Upper lobe of left lung (tissue), 4 donors: ENCODE data around the gene KCTD11.
A peak's percentile ranks its signal among the peaks of the same experiment; 100 is the strongest.

Experiments used
- CTCF ChIP-seq, 6 experiments: fragments of 450-650 bp in 4 of 6; fragments of 200-600 bp in 2 of 6; sonication (generic) in 2 of 6; IDR thresholded peaks; one replicate each; pipeline ENCODE4 v1.5.1; 2016 to 2019; ENCODE audit warnings: antibody characterized with exemption in 6 of 6
- POLR2A ChIP-seq, 4 donors: fragments of 450-650 bp; IDR thresholded peaks; one replicate each; pipeline ENCODE4 v1.5.1; 2016 to 2017; ENCODE audit warnings: antibody characterized with exemption in 4 of 4, mild to moderate bottlenecking in 2 of 4
- POLR2AphosphoS5 ChIP-seq, 2 donors: sonication (generic); formaldehyde crosslinking; IDR thresholded peaks; one replicate each; pipeline ENCODE4 v1.5.1; 2017; ENCODE audit warnings: antibody characterized with exemption in 2 of 2

GRCh38 chr17:7403977-7404736 lies 52.2 kb downstream of the KCTD11 start, which contains the start of gene TMEM256:
- TF ChIP-seq POLR2A (IDR thresholded peaks at IDR 0.05): peak in 3 of 4 donors; percentile 59 to 98 (median 97)
- peak in 3 of 6 experiments; percentile 3 to 40 (median 36) for TF ChIP-seq CTCF (IDR thresholded peaks at IDR 0.05)
- TF ChIP-seq POLR2AphosphoS5 (IDR thresholded peaks at IDR 0.05): peak; percentile 66 to 96
